HG03469 (cell line): ENCODE data around the gene SLC39A7.

Source experiments
- ATAC-seq: cut with Tn5 transposase; IDR thresholded peaks from one replicate; pipeline ENCODE4 v1.9.1; 2021; ENCODE audit warnings: mild to moderate bottlenecking, moderate library complexity, moderate number of reproducible peaks; ENCODE audit not compliant: unreplicated experiment

SLC39A7 gene

DNA sequence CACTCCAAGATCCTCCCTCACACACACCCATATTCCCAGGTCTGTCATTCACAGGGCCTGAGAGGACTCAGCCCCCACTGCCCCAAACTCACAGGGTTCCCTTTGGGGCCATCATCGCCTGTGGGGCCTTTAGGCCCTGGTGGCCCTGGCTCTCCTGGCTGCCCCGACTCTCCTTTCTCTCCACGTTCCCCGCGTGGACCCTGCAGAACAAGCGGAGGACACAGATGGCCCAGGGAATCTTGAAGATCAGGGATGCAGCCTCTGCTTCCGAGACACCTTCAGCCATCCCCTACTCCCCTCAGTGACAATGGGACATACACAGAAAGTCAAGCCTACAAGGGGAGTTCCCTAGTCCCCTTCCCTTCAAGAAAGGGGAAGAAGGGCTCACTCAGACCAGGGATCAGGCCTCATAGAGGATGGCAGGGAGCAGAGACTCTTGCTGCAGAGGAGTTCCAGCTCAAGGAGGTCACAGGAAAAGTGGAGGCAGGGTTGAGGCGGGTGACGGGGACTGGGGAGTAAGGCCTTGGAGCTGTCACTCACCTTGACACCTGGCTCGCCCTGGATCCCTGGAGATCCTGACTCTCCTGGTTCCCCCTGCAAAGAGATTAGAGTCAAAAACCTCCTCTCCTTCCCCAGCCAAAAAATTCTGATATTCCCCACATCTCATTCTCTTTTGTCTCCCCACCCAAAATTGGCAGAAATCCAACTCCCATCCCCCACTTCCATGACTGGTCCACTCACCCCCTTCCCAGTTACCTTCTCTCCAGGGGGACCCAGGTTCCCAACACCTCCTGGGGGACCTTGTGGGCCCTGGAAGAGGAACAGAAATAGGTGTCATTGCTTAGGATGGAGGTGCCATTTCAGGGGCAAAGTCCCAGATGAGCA lies 31.1 kb upstream of the SLC39A7 start:
- ATAC-seq = no peak

DNA sequence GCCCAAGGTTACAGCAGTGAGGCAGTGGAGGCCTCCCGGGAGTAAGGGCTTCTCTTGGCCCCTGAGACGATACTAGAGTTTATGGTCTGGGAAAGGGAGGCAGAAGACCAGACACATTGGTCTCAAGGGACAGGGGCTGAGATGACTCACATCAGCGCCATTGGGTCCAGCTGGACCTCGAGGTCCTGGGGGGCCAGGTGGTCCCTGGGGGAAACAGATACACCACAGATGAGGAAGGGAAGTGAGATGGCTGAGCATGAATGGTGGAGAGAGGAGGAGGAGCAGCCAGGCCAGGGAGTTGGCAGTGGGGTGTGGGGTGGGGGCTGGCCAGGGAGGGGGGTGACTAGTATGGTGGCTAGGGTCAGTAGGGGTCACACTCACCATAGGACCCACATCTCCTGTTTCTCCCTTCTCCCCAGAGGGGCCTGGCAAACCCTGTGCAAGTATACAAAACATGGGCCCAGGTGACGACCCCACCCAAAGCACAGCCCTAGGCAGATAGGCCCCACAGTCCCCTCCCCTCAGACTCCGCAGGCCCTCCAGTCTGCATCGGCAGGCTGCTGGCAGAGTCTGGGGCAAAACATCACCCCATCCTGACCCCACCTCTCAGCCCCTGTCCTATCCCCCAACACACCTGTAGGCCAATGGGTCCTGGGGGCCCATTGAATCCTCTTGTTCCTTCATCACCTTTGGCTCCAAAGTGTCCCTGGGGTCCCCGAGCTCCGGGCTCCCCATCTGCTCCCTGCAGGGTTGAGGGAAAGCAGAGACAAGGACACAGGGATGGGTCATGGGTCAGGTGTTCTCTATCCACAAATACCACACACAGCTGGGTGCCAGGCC lies 30.3 kb upstream of the SLC39A7 start:
- no peak for ATAC-seq

DNA sequence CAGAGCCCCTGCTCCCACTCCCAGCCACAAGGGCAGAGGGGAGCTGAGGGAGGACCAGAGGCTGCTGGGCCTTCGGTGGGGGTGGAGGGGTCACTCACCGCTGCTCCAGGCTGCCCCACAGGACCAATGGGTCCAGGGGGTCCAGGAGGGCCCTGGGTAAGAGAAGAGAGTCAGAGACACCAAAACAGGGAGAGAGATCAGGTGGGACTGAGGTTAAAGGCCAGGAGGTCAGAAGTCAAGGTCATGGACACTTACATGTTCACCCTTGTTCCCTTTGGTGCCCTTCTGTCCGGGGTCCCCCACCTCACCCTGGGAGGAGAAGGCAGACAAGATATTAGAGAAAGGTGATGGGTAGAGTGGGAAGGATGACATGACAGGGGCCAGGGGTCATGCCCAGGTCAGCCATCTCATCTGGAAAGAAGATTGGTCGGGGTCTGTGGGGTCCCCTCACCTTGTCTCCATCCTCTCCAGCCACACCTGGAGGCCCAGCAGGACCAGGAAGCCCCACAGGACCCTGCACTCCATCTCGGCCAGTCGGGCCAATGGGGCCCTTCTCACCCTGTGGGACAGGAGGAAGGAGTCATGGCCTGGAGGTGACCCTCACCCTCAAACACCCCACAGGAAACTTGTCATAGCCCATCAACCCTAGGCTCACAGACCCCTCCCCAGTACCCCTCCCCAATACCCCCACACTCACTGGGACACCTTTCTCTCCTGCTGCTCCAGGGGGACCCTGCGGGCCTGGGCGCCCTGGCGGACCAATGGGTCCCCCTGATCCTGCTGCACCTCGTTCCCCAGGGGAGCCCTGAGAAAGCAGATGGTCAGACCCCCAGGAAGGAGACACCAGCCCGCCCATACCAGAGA lies 29.4 kb upstream of the SLC39A7 start:
- ATAC-seq = no peak

DNA sequence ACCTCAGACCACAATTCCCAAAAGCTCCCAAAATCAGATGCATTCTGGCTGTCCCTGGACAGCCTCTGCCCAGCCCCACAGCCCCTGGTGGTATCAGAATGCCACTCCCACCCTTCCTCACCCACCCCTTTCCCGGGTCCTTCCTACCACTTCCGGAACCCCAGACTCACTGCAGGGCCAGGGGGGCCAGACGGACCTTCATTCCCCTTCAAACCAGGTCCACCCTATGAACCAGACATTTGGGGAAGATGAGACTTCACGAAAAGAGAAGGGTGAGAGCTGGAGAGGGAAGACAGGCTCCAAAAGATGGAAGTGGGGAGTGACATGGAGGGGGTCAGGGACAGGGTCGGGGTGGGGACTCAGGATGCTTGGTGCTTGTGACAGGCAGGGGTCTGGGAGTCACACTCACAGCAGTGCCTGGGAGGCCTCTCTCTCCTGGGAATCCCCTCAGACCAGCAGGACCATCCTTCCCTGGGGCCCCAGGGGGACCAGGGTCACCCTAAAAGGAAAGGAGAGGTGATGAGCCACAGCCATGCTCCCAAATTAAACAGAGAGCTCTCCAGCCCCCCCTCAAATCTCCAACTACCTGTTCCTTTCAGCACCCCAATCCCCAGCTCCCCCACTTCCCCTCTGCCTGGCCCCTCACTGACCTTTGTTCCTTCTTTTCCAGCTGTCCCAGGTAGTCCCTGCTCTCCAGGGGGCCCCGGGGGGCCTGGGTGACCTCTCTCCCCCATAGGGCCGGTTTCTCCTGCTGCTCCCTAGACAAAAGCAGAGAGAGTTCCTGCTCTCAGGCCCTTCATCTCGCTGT lies 28.6 kb upstream of the SLC39A7 start:
- no peak for ATAC-seq

DNA sequence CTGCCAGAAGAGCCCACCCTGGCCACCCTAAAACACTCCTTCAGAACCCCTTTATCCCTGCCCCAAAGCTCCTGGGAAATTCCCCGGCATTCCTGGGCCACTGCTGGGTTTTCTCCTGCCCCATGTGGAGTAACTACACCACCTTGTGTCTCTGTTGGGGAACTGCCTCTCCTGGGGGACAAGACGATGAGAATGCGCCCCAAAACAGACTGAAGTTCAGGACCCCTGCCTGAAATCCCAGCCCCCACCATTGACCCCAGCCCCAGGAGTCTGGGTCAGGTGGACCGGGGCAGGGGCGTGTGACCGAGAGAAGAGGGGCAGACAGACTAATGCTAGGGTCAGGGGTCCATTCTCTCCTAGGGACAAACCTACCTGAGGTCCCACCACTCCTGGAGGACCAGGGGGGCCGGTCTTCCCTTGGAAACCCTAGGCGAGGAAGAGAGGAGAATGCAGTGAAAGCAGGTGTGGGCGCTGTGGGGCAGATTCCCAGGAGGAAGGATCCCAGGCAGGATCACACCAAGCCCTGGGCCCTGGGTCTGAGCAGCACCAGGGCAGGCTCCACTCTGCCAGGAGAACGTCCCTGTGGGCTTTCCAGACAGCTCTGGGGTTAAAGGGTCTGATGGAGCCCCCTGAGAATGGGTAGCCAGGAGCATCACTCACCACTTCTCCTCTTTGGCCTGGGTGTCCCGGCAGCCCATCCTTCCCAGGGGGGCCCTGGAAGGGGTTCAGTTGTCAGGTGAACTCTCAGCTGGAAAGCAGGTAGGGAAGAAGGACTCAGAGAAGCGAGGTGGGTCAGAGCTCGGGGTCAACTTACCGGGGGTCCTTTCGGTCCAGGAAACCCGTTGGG lies 27.8 kb upstream of the SLC39A7 start:
- ATAC-seq = no peak

- ATAC-seq = no peak
Observed at GRCh38 chr6:33173535-33174180, 27.0 kb upstream of the SLC39A7 start.

- no peak for ATAC-seq
Observed at GRCh38 chr6:33174784-33175183, 25.9 kb upstream of the SLC39A7 start.

GRCh38 chr6:33175436-33176069 lies 25.1 kb upstream of the SLC39A7 start:
- no peak for ATAC-seq

- no peak for ATAC-seq
Observed at GRCh38 chr6:33176906-33177305, 23.8 kb upstream of the SLC39A7 start.

GRCh38 chr6:33177552-33178446 lies 22.9 kb upstream of the SLC39A7 start:
- no peak for ATAC-seq

GRCh38 chr6:33178755-33179475 lies 21.8 kb upstream of the SLC39A7 start:
- ATAC-seq = no peak

DNA sequence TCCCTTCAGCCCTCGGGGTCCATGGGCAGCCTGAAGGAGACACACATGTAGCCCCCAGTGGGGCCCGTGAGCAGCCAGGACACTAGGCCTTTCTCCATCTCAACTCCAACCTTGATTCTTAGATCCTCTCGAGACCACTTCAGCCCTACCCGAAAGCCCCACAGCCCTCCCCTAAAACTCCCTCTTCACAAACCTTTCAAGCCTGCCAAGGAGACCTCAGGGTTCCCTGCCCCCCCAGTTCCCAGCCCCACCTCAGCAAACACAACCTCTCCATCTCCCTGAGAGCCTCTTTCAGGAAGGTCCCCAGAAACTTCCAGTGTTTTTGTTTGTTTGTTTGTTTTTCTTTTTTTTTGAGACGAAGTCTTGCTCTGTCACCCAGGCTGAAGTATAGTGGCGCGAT lies 19.5 kb upstream of the SLC39A7 start:
- ATAC-seq = no peak

DNA sequence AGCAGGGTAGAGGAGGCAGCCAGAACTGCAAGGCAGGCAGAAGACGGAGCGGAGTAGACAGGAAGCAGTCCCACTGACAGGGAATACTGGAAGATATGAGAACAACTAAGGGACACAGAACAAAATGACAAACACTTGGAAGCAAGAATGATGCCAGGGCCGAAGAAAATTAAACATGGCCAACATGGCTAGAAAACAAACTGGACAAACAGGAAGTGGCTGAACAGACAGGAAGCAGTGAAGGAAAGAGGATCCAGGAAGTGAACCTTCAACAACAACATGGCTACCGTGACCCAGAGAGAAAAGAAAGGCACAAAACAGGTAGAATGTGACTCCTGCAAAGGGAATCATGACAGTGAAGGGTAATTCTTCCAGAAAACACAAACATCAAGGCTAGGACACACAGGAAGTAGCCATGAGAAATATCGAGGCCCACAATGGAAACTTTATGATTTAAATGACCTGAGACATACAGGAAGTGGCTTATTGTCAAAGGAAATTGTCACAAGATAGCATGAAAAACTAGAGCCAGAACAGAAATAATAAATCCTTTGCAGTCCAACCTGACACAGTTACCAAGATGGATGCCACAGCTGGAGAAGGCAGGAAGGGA lies 17.5 kb upstream of the SLC39A7 start:
- ATAC-seq = no peak

GRCh38 chr6:33185190-33185589 lies 15.5 kb upstream of the SLC39A7 start:
- ATAC-seq = no peak

GRCh38 chr6:33185654-33186187 lies 14.9 kb upstream of the SLC39A7 start:
- no peak for ATAC-seq

GRCh38 chr6:33187809-33188208 lies 12.9 kb upstream of the SLC39A7 start:
- ATAC-seq = no peak
